ENCODE data around the gene FSTL4. TPM values are rescaled to one million over a fixed set of nuclear protein-coding genes. Genes with fewer than 3 reads are reported as not detected.

FSTL4 gene
- total RNA-seq, 1 experiment from 2014 or later, result not detected

DNA sequence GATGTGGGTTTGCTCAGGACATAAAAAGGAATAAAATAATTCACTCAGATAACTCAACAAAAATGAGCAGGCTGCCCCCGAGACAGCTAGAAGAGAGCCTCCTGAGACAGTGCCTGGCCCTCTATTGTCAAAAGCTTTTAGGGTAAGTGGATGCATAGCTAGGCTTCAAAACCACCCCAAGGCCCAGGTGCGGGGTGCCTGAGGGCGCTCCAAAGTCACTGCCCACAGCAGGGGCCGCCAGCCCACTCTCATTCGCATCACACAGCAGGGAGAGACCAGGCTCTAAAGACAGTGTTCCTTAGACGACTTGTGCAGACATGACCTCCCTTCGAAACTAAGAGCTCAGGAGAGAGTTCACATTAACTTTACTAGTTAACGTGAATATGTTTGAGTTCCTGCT is 271.5 kb downstream of the FSTL4 start:
- DNase-seq (ENCODE audit: low read depth), result no peak

DNA sequence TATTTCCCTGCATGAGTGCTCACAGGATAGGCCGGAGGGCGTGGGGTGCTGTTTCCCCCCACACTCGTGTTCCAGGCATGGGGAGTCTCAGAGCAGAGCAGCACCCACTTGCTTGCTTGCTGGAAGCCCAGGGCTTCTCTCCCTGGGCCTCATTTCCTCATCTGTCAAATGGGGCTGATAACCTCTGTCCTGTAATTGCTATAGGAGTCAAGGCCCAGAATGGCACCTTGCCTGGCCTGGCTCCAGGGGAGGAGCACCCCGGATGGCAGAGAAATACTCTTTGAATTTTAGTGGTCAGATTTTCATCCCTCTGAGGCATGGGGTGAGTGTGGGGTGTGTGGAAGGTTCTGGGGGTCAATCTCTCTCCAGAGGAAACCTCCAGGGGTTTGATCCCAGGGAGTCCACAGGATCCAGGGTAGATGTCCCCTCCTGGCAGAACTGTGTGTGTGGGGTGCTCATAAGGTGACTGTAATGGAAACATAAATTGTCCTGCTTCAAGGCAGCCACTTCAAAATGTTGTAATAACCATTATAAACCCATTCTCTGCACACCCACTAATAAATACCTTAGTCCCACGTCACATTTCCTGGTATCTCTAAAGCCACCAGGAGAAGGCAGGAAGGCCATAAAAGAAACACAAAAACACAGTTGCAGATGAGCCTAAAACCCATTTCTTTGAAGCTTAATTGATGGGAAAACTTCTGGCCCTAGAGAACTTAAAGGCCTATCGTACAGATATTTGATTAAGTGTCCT is 272.2 kb downstream of the FSTL4 start:
- DNase-seq (ENCODE audit: low read depth), result peak; percentile 11

DNA sequence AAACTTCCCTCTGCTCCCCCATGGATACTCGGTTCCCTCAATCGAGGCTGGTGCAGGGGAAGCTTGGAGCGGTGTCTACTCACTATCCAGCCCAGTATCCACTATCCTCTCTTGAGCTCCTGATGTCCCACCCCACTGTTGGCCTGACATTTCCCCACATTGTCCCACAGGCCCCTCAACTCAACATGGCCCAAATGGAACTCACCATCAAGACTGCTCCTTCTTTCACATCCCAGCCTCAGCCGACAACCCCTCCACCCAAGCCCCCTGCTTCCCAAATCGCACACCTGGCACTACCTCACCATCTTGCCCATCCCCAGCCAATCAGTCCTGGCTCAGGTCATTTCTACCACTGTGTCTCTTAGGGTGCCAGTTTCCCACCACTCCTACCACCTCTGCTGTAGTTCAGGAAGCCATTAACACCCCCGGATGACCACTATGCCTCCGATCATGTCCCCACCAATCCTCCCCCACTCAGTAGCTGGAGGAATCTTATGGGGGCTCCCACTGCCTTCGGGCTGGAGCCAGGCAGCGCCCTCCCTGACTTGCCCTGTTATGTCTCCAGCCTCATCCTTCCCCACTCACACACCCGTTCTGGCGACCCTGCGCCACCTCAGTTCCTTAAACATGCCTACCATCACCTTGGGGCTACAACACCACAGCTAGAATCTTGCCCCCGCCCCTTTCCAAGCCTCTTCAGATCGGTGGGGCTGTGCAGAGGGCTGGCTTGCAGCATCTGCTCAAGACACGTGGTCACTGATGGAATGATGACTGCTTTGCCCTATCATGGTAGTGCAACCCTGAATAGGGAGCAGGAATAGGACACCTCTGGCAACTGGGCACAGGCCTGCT is 273.6 kb downstream of the FSTL4 start:
- DNase-seq (ENCODE audit: low read depth), result no peak

DNA sequence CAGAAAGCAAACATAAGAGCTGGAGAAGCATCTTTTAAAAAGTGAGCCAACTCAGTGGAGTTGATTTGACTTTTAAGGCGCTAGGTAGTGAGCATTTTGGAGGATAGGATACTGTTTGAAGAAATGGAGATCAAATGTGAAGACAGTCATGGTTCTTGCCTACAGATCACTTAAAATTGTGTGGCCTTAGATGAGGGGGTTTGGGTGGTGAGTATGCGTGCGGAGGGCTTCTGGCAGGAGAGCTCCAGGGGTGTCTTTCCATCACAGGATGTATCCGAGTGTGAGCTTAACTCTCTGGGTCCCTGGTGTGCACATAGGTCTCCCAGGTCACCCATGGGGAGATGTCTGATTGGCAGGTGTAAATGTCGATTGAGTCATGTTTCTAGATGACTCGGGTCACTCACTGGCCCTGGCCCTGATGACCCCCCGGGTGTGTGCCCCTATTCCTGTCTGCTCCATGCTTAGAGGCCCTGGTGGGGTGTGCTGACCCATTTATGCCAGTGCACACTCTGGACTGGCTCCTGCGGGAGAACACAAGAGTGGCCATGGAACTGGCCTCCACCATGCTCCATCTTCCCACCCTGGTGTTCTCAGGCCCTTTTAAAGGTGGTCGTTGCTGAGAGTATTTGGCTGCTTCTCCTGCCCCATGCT is 274.4 kb downstream of the FSTL4 start:
- no peak for DNase-seq (ENCODE audit: low read depth)

DNA sequence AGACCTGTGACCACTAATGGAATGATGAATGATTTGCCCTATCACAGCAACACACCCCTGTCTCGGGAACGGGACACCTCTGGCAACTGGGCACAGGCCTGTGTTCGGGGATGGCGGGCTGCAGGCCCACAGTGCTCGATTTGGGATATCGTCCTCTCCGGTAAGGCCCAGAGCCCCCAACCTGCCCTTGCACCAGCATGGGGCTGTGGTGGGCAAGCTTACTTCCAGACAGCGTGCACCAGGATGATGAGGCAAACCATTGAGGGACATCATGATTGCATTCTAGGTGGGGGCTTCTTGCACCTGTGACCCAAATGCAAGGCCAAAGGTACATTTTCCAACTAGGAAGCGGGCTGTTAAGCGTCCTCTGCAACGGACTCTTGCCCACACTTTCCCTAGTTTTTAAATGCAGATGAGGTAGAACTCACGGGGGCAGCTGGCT is 275.4 kb downstream of the FSTL4 start:
- DNase-seq (ENCODE audit: low read depth), result no peak

DNA sequence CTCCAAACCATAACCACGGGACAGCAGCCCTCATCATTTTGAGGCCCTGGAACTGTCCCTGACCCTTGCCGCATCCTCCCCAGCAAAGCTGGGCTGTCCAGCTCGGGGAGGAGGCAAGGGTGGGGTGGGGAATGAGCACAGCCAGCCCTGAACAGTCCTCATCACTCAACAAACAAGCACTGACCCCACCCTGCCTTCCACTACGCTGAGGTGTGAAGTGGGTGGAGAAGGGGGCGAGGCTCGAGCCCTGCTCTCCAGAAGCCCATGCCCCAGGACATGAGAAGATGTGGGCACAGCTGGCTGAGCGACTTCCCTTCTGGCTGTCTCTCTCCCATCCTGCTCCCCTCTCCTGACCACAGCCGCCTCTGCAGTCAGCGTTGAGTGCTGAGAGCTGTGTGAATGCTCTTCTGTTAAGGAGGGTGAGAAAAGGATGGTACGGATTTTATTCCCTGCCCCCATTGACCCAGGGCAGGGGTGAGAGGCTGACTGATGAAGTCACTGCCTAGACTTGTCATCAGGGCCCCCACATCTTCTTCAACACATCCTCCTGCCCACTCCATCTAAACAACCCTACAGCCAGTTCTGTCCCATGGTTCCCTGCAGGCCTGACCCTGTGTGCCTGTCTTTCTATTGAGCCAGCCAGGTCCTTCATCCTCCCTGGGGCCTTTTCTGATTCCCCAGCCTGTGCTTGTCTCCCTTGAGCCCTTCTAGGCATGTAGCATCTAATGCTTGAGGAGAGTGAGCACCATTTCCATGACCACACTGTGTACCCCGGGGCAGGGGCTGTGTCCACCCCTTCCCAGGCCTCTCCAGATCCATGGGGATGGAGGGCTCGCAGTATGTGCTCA is 276.0 kb downstream of the FSTL4 start:
- DNase-seq (ENCODE audit: low read depth), result no peak

DNA sequence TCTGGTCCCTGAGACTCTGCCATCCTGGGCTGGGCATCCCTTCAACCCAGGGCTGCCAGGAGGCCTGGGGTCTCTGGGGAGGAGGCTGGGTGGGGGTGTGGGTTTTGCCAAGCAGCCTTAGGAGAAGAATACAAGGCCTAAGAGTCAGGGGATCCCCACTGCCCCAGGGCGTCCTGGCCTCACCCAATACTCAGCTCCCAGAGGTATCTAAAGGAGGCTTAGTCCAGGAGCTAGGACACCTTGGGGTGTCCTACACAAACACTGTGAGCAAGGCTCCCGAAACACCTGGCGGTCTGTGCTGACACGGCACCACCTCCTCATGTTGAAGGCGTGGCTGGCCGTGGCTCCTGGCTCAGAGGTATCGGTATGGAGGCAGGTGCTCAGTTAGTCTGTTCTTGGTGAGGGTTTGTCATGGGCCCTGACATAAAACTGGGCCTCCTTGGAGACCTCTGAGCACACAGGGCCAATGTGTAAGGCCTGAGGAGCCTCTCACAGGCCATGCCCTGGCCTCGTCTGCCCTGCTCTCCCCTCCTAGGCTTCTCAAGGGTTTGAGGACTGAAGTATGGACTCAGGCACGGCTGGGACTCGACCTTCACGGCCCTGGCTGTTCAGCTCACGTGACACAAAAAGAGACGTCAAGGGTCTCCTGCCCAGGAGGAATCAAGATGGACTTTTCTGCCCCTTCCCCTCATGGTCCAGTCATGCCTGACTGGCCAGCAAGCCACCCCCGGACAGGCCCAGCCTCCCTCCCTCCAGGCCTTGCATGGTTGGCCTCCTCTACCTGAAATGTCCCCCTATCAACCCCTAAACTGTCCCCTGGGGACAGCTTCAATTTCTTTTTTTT is 277.3 kb downstream of the FSTL4 start:
- DNase-seq (ENCODE audit: low read depth), result no peak

DNA sequence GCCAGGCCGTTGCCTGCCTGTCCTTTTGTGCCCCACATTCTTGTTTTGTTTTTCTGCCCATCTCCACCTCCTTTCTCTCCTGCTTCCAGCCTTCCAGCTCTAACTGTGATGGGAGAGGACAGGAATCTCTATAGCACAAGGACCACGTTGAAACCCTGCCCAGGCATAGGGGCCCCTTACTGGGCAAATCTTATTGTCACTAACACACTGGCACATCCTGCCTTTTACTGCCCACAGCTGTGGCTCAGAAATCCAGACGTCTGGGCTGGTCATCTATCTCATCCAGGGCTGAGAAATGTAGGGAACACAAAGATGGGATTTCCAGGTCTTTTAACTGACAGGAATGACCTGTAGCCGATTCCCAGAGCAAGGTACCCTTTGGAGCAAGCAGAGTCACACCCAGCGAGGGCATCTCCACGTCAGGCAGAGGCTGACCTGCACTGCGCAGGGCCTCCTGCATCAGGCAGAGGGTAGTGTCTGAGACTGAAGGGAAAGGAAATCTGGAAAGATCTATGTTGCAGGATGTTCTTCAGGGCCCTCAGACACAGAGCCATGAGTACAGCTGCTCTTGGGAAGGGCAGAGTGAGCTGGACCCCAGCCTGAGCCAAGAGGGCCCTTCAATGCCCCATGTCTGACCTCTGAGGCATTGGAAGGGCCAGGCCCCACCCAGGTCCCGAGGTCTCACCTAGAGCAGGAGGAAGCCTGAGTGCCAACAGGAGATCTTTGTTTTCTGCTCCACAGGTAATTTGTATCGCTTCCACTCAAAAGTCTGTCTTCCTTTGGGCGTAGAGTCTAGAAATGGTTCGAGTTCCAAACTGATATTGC is 278.8 kb downstream of the FSTL4 start:
- no peak for DNase-seq (ENCODE audit: low read depth)

DNA sequence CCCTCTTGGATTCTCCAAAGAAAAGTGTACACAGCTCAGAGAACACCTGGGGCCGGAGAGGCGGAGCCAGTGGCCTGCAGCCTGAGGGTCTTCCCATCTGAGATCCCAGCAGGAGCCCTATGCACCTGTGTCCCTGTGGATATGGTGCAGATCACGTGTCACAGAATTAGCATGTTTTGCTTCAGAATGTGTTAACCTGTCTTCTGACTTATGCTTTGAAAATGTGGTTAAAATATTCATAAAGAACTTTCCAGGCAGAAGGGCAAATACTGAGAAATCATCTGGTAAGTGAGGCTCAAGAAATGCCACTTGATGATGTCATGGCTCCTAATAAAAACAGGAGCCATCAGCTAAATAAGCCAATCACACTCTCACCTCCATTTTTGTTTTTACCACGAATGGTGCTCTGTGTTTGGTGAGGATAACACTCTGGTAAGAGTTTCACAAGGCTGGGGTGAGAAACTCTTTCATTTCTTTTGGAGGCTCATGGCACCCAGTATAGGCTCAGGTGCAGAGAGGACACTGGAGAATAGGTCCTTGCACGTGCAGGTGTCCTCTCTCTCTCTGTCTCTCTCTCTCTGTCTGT is 279.8 kb downstream of the FSTL4 start:
- DNase-seq (ENCODE audit: low read depth), result no peak

DNA sequence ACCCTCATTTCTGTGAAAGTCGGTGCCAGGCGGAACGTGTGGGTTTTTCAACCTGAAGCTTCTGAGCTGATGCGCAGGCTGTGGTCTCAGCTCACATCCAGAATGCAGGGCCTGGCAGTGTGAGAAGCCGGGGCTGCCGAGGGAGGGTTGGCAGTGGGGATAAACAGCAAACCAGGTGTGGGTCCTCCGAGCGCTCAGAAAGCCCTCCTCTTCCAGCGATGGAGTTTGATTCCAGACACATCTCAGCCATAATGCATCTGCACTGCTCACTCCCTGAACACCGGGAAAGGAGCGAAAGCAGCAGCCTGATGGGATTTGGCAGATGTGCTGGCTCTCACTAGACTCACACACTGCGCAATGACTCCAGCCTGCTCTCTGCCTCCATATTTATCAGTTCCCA is 280.4 kb downstream of the FSTL4 start:
- DNase-seq (ENCODE audit: low read depth), result no peak

DNA sequence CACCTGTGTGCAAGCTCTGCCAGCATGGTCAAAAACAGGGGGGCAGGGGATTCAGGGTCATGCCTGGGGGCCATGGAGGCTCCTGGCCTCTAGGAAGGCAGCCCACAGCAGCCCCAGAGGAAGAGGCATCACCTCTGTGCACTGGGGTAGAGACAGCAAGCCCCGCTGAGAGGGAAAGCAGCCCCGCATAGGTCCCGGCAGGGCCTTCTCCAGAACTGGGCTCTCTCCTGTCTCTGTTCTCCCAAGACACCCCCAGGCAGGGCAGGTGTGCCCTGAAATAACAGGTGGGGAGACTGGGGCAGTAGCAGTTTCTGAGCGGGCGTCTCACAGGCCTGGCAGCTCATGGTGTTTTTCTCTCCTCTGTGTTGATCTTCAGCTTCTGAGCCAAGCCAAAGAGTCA is 281.4 kb downstream of the FSTL4 start:
- DNase-seq (ENCODE audit: low read depth), result no peak

DNA sequence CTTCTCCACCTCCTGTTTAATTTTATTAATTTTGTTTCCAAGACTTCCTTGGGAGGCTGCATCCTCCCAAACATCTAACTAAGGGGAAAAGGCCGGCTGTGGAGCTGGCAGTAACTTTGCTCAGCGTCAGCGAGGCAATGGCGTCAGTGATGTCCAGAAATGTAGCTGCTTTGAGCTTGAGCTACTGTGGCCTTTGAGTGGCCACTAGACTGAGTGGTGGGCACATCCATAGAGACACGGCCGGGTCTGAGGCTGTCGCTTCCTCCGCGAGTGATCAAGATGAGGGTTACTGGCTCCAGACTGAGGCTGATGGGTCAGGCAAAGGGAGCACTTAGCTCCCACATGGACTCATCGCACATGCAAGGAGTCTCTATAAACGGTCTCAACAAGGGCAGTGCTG is 283.5 kb downstream of the FSTL4 start:
- DNase-seq (ENCODE audit: low read depth), result no peak

DNA sequence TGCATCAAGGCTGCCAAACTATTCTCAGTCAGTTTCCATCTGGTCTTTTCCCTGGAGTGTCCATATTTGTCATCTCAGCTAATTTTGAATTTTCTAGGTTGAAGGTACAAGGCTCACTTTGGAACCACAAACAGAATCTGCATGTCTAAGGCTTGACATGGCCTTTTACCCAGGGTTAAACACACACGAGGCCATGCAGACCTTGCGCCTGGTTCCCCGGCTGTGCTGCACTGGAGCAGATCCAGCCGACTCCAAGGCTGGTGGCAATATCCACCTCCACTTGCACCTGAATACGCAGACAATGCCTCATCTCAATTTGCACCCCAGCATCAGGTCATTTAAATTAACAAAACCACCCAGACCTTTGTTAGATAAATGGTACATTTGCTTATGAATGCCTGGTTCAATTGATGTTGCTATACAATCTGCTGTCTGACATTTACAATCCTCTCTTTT is 284.4 kb downstream of the FSTL4 start:
- no peak for DNase-seq (ENCODE audit: low read depth)

DNA sequence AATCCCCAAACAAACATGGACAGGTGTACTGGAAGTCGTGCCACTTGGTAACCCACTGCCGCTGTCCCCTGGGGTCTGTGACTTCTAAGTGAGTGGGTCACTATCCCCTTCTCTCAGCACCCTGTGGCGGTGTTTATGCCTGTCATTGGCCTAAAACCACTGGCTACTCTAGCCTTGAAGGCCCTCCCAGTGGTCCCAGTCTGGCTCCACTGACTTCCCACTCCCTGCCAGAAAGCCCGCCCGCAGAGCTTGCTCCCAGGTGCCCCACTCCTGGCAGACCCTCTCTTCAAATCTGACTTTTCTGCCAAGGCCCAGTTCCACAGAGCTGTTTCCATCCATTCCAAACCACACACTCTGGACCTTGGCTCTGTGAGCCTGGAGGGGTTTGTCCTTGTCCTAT is 286.0 kb downstream of the FSTL4 start:
- DNase-seq (ENCODE audit: low read depth), result no peak

DNA sequence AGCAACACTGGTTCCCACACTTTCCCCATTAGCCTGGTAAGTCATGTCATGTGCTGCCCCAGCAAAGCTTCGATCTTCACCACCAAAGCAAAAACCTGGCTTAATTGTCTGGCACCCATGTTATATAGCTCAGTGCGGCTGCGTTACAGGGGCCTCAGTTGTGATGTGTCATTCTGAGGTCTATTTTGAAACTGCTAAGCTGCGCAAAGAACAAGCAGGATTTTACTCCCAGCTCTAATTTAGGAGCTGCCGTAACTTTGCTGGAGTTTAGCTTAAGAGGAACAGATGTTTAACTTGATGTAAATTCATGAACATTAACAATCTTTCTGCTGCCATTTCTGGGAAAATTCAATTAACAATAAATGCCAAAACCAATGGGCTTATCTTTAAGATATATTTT is 286.5 kb downstream of the FSTL4 start:
- DNase-seq (ENCODE audit: low read depth), result no peak

DNA sequence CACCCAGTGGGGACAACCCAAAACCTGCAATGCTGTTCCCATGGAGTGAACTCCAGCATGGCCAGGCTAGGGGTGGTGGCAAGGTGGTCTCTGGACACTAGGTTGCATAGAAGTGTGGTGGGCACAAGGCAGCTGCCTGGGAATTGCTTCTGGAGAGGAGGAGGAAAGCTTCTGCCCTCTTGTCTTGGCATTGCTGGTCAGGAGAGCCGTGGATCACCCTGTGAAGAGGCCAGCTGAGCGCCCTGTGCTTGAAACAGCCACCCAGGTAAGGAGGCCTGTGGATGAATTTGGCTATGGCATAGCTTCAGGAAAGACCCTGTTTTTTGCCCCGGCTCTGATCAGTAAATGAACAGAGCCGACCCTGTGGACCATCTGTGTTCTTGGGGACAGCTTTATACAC is 287.4 kb downstream of the FSTL4 start:
- no peak for DNase-seq (ENCODE audit: low read depth)

DNA sequence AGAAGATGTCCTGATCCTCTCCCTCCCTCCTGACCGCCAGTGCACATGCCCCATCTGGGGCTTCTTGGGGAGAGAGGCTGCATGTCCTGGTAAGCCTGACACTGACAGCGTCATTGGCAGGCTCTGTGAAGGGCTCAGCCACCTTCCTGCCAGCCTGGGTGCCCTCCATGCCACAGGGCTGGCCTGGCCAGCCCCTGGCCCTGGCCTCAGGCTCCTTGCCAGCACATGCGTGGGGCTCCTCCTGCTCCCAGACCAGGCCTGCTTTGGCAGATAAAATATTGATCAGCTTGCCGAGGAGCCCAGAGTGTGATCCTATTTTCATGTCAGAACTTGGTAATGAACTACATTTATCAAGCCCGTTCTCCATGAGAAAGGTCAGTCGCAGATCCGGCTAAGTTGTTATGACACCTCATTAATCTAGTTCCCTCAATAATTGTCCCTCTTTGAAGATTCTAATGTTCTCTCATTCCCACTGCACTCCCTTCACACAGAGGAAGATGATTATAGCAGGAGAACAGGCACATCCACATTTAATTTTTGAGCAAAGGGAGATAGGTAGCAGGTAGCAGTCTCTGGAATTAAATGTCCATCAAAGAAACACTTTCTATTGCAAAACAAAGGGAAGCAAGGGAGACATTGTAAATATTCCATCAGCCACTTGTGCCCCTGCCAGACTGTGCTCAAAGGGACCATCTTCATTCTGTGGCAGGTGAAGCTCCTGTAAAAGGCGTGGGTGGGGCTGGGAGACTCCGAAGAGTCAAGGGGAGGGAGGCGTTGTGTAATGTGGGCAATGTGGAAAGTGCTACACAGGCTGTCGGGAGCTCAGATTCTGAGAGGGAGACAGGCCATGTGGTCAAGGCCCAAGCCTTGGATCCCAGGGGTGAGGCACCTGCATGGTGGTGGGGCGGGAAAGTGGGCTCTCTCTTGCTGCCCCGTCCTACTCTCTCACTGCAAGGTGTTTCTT is 288.6 kb downstream of the FSTL4 start:
- no peak for DNase-seq (ENCODE audit: low read depth)

DNA sequence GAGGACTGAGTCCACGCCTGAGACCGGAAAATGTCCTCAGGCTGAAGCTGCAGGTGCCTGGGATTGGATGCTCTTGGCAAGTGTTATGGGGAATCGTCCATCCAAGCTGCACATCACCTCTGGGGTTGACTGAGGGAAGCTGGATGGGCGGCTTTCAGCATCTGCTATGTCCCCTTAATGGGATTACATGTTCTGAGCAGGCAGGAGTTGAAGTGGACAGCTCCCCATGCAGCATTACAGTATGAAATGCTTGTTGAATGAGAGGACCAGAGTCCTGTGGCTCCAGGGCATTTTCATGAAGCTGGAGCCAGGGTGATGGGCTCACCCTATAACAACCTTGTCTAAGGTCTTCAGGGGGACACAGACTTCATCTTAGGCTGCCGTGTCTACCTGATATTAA is 289.6 kb downstream of the FSTL4 start:
- DNase-seq (ENCODE audit: low read depth), result no peak
